ES-I3 (cell line): ENCODE measurements around the gene PLD5.
"Not testable (repeated sequence)": the region's sequence is repeated elsewhere in the genome, so short reads cannot be mapped to it uniquely, and the experiment has no call there.

Source experiments
- H3K36me3 ChIP-seq: 2 replicates; pipeline ENCODE4 v1.6.1; 2013; ENCODE audit warnings: mild to moderate bottlenecking, low read length, control low read depth, moderate library complexity; ENCODE audit not compliant: insufficient read depth
- H3K4me1 ChIP-seq: 2 replicates; pipeline ENCODE4 v1.6.1; 2013; ENCODE audit warnings: mild to moderate bottlenecking, control low read depth, low read length; ENCODE audit not compliant: insufficient read depth
- H3K9ac ChIP-seq: 2 replicates; pipeline ENCODE4 v1.6.1; 2013; ENCODE audit warnings: low read depth, mild to moderate bottlenecking, low read length, moderate library complexity
- H3K9me3 ChIP-seq: 2 replicates; pipeline ENCODE4 v1.6.1; 2013; ENCODE audit warnings: mild to moderate bottlenecking, low read length, moderate library complexity; ENCODE audit not compliant: control insufficient read depth, insufficient read depth

Gene PLD5

DNA sequence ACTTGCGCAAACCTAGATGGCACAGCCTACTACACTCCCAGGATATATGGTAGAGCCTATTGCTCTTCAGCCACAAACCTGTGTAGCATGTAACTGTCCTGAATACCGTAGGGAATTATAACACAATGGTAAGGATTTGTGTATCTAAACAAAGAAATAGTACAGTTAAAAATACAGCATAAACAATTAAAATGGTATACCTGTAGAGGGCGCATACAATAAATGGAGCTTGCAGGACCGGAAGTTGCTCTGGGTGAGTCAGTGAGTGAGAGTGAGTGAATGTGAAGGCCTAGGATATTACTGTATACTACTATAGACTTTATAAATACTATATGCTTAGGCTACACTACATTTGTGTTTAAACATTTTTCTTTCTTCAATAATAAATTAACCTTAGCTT, 99.3 kb downstream of the PLD5 start:
- Histone ChIP-seq H3K36me3 (no peaks in the 10 kb centered on the region), H3K9me3 (no peaks in the 10 kb centered on the region), H3K9ac (no peak overlapping the region), H3K4me1 (no peaks in the 10 kb centered on the region)

DNA sequence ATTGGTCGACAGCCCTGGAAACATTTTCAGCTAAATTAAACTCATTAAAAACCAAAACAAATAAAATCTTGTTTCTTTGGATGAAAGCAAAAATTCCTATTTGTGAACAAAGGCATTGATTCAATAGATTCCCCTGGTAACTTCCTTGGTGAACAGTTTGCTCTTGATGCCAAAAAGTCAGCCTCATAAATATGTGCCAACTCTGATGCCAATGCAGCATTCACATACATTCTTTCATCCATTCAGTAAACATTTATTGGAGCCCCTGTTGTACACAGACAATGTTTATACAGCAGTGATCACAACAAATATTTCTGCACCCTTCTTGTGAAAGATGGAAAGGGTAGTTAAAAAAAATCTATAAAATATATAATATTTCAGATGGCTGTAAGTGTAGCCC, 107.8 kb downstream of the PLD5 start:
- H3K36me3 ChIP-seq = no peaks in the 10 kb centered on the region
- no peaks in the 10 kb centered on the region; the same call in 1 of the 2 replicates for H3K9me3 ChIP-seq
- H3K4me1 ChIP-seq = no peaks in the 10 kb centered on the region; the same call in 1 of the 2 replicates
- H3K9ac ChIP-seq = no peak overlapping the region

DNA sequence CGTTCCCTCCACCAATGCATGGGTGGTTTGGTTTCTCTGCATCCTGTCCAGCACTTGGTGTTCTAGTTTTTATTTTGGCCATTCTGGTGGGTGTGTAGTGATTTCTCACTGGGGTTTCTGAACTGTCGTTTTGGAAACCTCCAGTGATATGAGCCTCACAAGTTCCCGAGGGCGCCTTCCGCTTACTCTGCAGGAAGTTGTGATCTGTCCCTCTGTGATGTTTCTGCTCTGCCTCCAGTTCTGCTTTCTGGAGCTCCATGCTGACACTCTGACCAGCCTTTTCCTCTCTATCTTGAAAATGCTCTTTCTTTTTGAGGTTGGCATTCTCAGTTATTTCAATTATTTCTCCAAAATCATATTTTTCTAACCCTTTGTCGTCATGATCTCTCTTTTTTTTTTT, 111.6 kb downstream of the PLD5 start:
- Histone ChIP-seq H3K9ac (no peak overlapping the region), H3K36me3 (no peaks in the 10 kb centered on the region), H3K9me3 (no peaks in the 10 kb centered on the region; the same call in 1 of the 2 replicates), H3K4me1 (no peaks in the 10 kb centered on the region; the same call in 1 of the 2 replicates)

DNA sequence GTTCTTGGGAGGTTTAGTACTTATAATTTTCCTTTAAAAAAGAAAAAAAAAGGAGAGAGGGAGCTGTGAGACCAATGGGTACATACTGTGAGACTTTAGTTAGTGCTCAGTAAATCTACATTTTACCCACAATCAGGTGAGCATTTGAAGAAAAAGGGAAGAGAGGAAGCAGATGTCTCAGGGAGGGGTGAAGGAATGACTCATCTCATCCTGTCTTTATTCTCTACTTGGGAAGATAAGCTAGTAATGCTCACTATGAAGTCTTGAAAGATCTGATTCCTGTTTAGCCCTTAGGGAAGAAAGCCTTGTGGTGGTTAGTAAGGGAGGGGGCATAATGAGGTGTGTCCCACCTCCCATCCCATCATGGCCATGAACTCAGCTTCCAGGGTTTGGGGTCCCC, 112.6 kb downstream of the PLD5 start:
- H3K9ac ChIP-seq = no peak overlapping the region
- H3K9me3 ChIP-seq = no peaks in the 10 kb centered on the region; the same call in 1 of the 2 replicates
- no peaks in the 10 kb centered on the region; the same call in 1 of the 2 replicates for H3K4me1 ChIP-seq
- H3K36me3 ChIP-seq = no peaks in the 10 kb centered on the region

DNA sequence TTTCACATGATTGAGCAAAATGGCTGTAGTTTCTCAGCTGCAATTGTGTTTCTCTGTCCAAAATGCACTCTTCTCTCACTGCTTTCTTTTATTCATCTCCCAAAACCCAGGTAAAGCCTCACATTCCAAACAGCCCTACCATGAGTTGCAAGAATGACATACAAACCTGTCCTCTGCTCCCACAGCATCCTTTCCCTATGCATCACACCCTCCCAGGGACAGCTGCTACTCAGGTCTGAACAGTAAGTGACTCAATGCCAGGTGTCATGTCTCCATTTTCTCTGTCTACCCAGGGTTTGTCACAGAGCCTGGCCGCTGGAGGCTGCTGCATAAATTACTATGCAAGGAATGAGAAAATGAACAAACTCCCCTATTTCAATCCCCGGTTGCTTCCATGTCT, 118.5 kb downstream of the PLD5 start:
- H3K36me3 ChIP-seq = no peaks in the 10 kb centered on the region
- H3K4me1 ChIP-seq = no peaks in the 10 kb centered on the region
- no peaks in the 10 kb centered on the region; the same call in 1 of the 2 replicates for H3K9me3 ChIP-seq
- H3K9ac ChIP-seq = no peak overlapping the region

DNA sequence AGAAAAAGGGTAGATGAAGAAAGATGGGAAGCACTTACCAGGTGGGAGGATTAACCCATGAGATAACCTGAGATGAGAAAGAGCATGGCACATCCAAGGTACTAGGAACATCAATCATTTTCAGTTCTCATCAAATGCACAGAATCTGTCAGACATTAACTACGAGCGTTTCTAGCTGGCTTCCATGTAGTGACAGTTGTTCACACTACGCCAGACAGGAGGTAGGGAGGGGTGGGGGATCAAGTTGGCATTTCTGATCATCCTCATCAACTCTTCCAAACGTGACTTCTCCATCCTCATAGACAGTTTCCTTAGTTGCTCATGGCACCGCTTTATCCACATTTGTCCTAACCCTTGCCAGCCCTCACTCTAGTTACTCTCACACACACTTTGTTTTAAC, 120.2 kb downstream of the PLD5 start:
- Histone ChIP-seq H3K9ac (no peak overlapping the region), H3K4me1 (no peaks in the 10 kb centered on the region), H3K9me3 (no peaks in the 10 kb centered on the region; the same call in 1 of the 2 replicates), H3K36me3 (no peaks in the 10 kb centered on the region)

DNA sequence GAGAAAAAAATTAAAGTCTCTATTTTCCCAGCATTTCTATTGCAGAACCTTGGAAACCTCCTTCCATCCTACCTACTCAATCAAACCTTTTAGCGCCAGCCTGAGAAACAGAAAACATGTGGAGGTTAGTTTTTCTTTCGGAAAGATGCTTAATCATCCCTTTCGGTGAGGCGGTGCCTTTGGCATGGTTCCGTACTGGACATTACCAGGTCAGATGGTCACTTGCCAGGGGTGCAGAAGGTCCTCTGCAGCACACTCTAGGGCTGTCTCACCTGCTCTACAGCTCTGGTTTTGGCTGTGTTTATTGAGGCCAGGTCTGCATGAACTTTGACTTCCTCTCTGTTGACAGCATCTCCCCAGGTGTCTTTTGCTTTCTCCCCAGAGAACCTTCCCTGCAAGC, 121.5 kb downstream of the PLD5 start:
- Histone ChIP-seq H3K9me3 (no peaks in the 10 kb centered on the region), H3K9ac (no peak overlapping the region), H3K4me1 (no peaks in the 10 kb centered on the region), H3K36me3 (no peaks in the 10 kb centered on the region)

DNA sequence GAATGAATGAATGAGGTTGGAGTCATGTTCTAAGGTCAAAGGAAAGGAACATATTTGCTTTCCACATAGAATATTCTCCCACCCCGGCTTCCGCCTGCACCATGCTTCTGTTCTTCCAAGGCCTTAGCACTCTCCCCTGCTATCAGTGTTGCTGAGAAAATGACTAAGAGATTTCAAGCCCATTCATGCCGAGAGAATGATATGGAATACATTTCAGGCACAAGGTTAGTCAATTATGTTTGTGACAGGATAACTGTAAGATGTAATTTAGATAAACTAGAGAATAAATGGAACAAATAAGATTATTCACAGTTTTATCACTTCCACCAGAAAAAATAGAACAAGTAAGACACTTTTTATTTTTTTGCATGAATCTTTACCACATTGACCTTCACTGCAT, 122.6 kb downstream of the PLD5 start:
- Histone ChIP-seq H3K9ac (no peak overlapping the region), H3K36me3 (no peaks in the 10 kb centered on the region), H3K4me1 (no peaks in the 10 kb centered on the region), H3K9me3 (no peaks in the 10 kb centered on the region)

DNA sequence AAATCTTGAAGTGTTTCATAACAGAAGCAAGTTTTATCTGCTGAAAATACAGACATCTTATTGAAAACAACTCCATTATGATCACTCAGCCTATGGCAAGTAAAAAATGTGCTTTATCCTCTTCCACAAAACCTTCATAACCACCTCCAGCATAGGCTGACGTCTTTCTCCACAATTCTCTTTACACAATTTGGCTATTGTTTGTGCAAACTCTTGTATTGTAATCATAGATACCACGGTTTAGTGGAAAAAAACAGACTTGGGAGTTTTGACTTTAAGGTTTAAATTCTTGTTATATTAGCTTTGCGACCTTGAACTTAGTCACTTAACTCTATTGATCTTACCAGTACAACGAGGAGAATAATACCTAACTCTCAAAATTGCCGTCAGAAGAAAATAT, 126.1 kb downstream of the PLD5 start:
- no peaks in the 10 kb centered on the region for H3K9me3 ChIP-seq
- H3K9ac ChIP-seq = no peak overlapping the region
- no peaks in the 10 kb centered on the region for H3K36me3 ChIP-seq

DNA sequence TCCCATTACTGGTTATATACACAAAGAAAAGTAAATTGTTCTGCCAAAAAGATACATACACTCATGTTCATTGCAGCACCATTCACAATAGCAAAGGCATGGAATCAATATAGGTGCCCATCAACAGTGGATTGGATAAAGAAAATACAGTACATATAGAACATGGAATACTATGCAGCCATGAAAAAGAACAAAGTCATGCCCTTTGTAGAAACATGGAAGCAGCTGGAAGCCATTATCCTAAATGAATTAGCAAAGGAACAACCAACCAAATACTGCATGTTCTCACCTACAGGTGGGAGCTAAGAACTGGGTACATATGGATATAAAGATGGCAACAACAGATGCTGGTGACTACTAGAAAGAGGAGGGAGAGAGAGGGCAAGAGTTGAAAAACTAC, 132.6 kb downstream of the PLD5 start:
- Histone ChIP-seq H3K9ac (no peak overlapping the region), H3K4me1 (no peaks in the 10 kb centered on the region), H3K9me3 (no peaks in the 10 kb centered on the region), H3K36me3 (no peaks in the 10 kb centered on the region)

More for the DNA sequence above, 126.1 kb downstream of the PLD5 start:
- H3K4me1 ChIP-seq = no peaks in the 10 kb centered on the region

DNA sequence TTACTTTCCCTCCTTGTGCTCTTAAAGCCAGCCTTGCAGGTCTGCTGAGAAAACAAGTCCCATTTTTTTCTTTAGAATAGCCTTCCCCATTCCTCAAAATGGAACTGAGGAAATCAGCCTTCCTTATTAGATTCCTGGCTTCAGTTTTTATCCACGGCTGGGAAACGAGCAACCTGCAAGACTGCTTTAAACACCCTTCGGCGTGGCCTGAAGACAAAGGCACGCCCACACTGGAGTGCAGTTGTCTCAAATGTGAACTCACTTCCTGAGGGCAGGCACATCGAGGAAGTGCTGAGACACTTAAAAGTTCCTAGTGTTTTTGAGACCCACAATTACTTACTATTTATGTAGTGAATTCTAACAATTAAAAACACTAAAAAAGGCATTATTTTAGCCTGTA, 148.4 kb downstream of the PLD5 start:
- not testable (repeated sequence) for H3K36me3 ChIP-seq, H3K9ac ChIP-seq, H3K4me1 ChIP-seq, H3K9me3 ChIP-seq

DNA sequence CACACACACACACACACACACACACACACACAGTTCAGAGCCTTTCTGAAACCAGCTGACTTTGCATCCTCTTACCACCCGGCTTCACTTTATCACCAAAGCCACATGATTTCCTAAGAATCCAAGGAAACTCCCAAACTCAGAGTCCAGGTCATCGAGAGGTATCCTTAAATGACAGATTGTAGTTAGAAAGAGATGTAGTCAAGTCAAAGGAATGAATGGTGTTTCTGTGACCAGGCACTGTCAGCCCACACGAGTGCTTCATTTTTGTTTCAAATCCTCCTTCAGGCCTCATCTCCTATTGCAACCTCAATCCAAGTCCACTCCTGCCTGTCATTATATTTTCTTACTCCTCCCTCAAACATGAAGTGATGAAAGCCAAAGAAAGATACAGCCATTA, 174.1 kb downstream of the PLD5 start:
- not testable (repeated sequence) for H3K36me3 ChIP-seq, H3K9ac ChIP-seq, H3K4me1 ChIP-seq, H3K9me3 ChIP-seq

DNA sequence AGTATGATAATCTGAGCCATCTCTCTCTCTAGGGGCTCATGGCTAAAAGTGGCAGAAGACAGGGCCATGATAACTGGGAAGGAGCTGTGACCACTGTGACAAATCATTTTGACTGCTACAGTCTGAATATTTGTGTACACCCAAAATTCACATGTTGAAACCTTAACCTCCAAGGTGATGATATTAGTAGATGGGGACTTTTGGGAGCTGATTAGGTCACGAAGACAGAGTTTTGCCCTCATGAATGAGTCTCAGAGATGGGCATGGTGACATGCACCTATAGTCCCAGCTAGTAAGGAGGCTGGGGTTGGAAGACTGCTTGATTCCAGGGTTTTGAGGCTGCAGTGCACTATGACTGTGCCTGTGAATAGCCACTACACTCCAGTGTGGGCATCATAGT, 174.9 kb downstream of the PLD5 start:
- H3K4me1 ChIP-seq = no peaks in the 10 kb centered on the region
- H3K9ac ChIP-seq = no peak overlapping the region
- H3K9me3 ChIP-seq = no peaks in the 10 kb centered on the region
- no peaks in the 10 kb centered on the region for H3K36me3 ChIP-seq

DNA sequence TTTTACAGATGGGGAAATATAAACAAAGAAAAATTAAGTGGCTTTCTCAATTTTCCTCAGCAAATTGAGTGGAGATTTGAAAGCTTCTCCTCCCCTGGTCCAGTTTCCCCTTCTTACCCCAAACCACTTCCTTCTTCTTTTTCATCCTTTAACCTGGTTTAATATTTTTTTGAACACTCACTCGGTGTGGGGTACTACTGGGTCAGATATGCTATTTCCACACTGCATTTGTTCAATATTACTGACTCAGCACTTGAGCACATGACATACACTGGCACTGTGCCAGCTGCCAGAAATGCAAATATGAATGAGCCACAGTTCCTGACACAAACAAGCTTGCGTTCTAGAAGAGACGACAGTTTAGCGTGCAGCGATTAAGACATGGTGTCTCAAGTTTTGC, 193.6 kb downstream of the PLD5 start:
- H3K4me1 ChIP-seq, H3K9ac ChIP-seq, H3K9me3 ChIP-seq, H3K36me3 ChIP-seq: not testable (repeated sequence)

DNA sequence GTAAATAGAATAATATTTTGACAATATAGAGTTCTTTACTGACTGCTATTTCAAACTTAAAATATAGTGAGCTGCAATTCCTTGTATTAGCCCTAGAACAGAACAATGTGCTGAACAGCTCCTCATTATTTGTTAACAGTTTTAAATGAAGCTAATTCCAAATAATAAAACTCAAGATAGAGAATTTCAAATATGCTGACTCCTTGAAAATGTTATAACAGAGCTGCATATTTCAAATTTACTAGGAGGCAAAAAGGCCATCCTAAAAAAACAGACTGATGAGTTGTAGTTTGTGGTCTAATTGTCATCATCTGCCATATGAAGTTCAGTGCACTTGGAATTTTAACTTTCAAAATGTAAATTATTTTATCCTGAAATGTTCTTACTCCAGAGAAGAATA, 197.1 kb downstream of the PLD5 start:
- not testable (repeated sequence) for H3K9me3 ChIP-seq, H3K9ac ChIP-seq, H3K36me3 ChIP-seq, H3K4me1 ChIP-seq

DNA sequence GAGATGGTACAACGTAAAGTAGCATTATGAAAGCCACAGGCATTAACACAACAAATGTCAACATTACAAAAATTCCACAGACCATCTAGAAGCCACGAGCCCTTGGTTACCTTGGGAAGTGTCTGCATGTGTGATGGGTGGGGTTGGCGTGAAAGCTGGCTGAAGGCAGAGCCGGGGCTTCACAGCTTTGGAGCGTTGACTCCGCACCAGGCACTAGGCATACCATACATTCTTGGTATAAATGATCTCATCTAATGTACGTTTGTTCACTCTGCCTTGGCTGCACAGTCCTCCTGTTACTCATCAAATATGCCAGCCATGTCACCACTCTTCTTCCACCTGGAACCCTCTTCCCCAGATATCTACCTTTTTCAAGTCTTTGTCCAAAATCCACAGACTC, 202.5 kb downstream of the PLD5 start:
- H3K4me1 ChIP-seq, H3K9ac ChIP-seq, H3K9me3 ChIP-seq, H3K36me3 ChIP-seq: not testable (repeated sequence)
